Ovary (tissue), 9 donors: ENCODE data around the gene RSU1. TPM values are rescaled to one million over a fixed set of nuclear protein-coding genes. Genes with fewer than 3 reads are reported as not detected.

ENCODE experiments used
- DNase-seq, 5 donors: peaks; one replicate each; pipeline ENCODE4 v3.0.0-alpha.2; 2019 to 2020
- H3K27ac ChIP-seq, 2 donors: fragments of 200-600 bp; one replicate each; pipeline versions ENCODE4 v1.5.1 to v1.8.0; 2019 to 2022
- H3K27me3 ChIP-seq: fragments of 200-600 bp; one replicate; pipeline ENCODE4 v1.8.0; 2022
- H3K36me3 ChIP-seq: fragments of 200-600 bp; sonication (generic); one replicate; pipeline ENCODE4 v1.5.1; 2019
- H3K4me1 ChIP-seq: one replicate; pipeline ENCODE4 v1.8.1; 2013; ENCODE audit warnings: mild to moderate bottlenecking, moderate library complexity; ENCODE audit not compliant: insufficient read depth
- H3K4me3 ChIP-seq: fragments of 200-600 bp; sonication (generic); one replicate; pipeline ENCODE4 v1.5.1; 2017
- H3K9me3 ChIP-seq, 2 donors: fragments of 200-600 bp in 1 of 2; sonication (generic) in 1 of 2; one replicate each; pipeline versions ENCODE4 v1.5.1 to v1.8.1; 2013 to 2019; ENCODE audit warnings: mild to moderate bottlenecking in 1 of 2, moderate library complexity in 1 of 2
- CTCF ChIP-seq, 3 donors: fragments of 450-650 bp in 2 of 3; fragments of 200-600 bp in 1 of 3; IDR thresholded peaks; one replicate each; pipeline versions ENCODE4 v1.5.1 to v1.8.0; 2016 to 2022; ENCODE audit warnings: antibody characterized with exemption in 3 of 3, mild to moderate bottlenecking in 1 of 3
- EP300 ChIP-seq: sonication (generic); formaldehyde crosslinking; IDR thresholded peaks from one replicate; pipeline ENCODE4 v1.6.1; 2017; ENCODE audit warnings: antibody characterized with exemption
- POLR2A ChIP-seq: fragments of 450-650 bp; IDR thresholded peaks from one replicate; pipeline ENCODE4 v1.6.1; 2017; ENCODE audit warnings: antibody characterized with exemption, mild to moderate bottlenecking, moderate library complexity
- WGBS, 3 donors: extraction: QIAGEN DNeasy Blood & Tissue Kit in 1 of 3; methylation state at CpG; one replicate each; pipeline versions ENCODE4 v1.1.5 to v1.1.7; 2013 to 2017; 5-methylcytosine and 5-hydroxymethylcytosine counted together
- intact Hi-C, 4 donors: fragments of 100-400 bp; cut with DNase I; formaldehyde crosslinking; loops; one replicate each; pipeline versions ENCODE4 v1.11.0 to v1.15.1; 2022 to 2023
- polyA plus RNA-seq, 2 donors: library from polyadenylated mRNA; stranded (reverse); fragments of 200-250 nt in 1 of 2; fragments of 350-450 nt in 1 of 2; fragmentation: Illumina TruSeq in 1 of 2; extraction: RNeasy Lipid Tissue Mini Kit (QIAGEN cat#74804) in 1 of 2; gene quantifications; one replicate each; pipeline ENCODE4 v1.2.3, GENCODE V29; 2013 to 2014
- total RNA-seq, 7 donors: library from RNA; depleted of rRNA in 2 of 7; stranded (reverse); fragments of >200 nt in 2 of 7; fragmentation: NEBNext Ultra II Directional in 3 of 7; extraction: Animal tissue kit (Norgen Biotek cat#: 25700) in 3 of 7; gene quantifications; one replicate each; pipeline versions ENCODE4 v1.1.0 to v1.2.4, GENCODE V29; 2016 to 2023
- donor health status: DM: no; HTN: no; CAD: no; lungs with moderate emphysema.
- donor health status: DM: no; HTN: no; CAD: no.
- donor health status: Bipolar disorder and iron deficiency.
- donor health status: DM: yes; HTN: yes; CAD: no.
- donor health status: DM: no; HTN: no; CAD: no.
- donor health status: DM: yes; HTN: yes; CAD: no.

RSU1 gene
- total and polyA plus RNA-seq, 9 donors: 30.1 to 184 (median 70.3) TPM

GRCh38 chr10:16777473-16778370 lies 39.5 kb downstream of the RSU1 start:
- no peaks in the 10 kb centered on the region for H3K36me3 ChIP-seq
- H3K27me3 ChIP-seq: no peaks in the 10 kb centered on the region
- no peaks in the 10 kb centered on the region for H3K9me3 ChIP-seq
- no peak overlapping the region for H3K4me3 ChIP-seq
- TF ChIP-seq EP300: no peak
- TF ChIP-seq CTCF (IDR thresholded peaks at IDR 0.05): peak; percentile 43 to 80 (median 58)
- intact Hi-C loops: no loop called here
- H3K27ac ChIP-seq: peak overlapping the region in 1 of 2 donors; percentile 57
- peaks cover 5% of the 10 kb centered on the region for H3K4me1 ChIP-seq
- DNase-seq: peak; percentile 34 to 43 (median 39)
- WGBS, 3 donors: 32 to 37% (median 36%) methylated on average over 7 of the region's 7 CpGs

- H3K9me3 ChIP-seq: no peaks in the 10 kb centered on the region
- peaks cover 5% of the 10 kb centered on the region for H3K4me1 ChIP-seq
- no peaks in the 10 kb centered on the region for H3K27me3 ChIP-seq
- 38 to 56% (median 39%) methylated on average over 3 of the region's 3 CpGs for WGBS, 3 donors
- H3K36me3 ChIP-seq: no peaks in the 10 kb centered on the region
- H3K4me3 ChIP-seq: no peak overlapping the region
- no peak overlapping the region for H3K27ac ChIP-seq
- DNase-seq: no peak
- TF ChIP-seq CTCF (IDR thresholded peaks at IDR 0.05) (no peak), EP300 (no peak), POLR2A (no peak)
- intact Hi-C loops: no loop called here
Measured at GRCh38 chr10:16776896-16777295, 40.3 kb downstream of the RSU1 start.

- no peak overlapping the region for H3K4me3 ChIP-seq
- WGBS, 3 donors: 90 to 93% (median 91%) methylated on average over 11 of the region's 11 CpGs
- no peaks in the 10 kb centered on the region for H3K27me3 ChIP-seq
- intact Hi-C loops: no loop called here
- H3K4me1 ChIP-seq: peaks cover 2% of the 10 kb centered on the region
- H3K36me3 ChIP-seq: no peaks in the 10 kb centered on the region
- TF ChIP-seq EP300: no peak
- no peak for TF ChIP-seq POLR2A
- TF ChIP-seq CTCF (IDR thresholded peaks at IDR 0.05): no peak
- H3K9me3 ChIP-seq: no peaks in the 10 kb centered on the region
- H3K27ac ChIP-seq: no peak overlapping the region
- DNase-seq: no peak
Measured at GRCh38 chr10:16773334-16773733, 43.9 kb downstream of the RSU1 start.

- 92 to 96% (median 95%) methylated on average over 6 of the region's 6 CpGs for WGBS, 3 donors
- H3K27ac ChIP-seq: no peak overlapping the region
- H3K4me1 ChIP-seq: peaks cover under 1% of the 10 kb centered on the region
- H3K9me3 ChIP-seq: no peaks in the 10 kb centered on the region
- intact Hi-C loops: no loop called here
- TF ChIP-seq CTCF (IDR thresholded peaks at IDR 0.05) (no peak), POLR2A (no peak), EP300 (no peak)
- DNase-seq: no peak
- no peaks in the 10 kb centered on the region for H3K27me3 ChIP-seq
- no peaks in the 10 kb centered on the region for H3K36me3 ChIP-seq
- no peak overlapping the region for H3K4me3 ChIP-seq
Measured at GRCh38 chr10:16770670-16771069, 46.6 kb downstream of the RSU1 start.
